ENCODE measurements around the gene KCNIP3. TPM values are rescaled to one million over a fixed set of nuclear protein-coding genes. Genes with fewer than 3 reads are reported as not detected.

The KCNIP3 gene
- total and polyA plus RNA-seq, 4 donors: 0.26 to 1.1 (median 0.62) TPM

DNA sequence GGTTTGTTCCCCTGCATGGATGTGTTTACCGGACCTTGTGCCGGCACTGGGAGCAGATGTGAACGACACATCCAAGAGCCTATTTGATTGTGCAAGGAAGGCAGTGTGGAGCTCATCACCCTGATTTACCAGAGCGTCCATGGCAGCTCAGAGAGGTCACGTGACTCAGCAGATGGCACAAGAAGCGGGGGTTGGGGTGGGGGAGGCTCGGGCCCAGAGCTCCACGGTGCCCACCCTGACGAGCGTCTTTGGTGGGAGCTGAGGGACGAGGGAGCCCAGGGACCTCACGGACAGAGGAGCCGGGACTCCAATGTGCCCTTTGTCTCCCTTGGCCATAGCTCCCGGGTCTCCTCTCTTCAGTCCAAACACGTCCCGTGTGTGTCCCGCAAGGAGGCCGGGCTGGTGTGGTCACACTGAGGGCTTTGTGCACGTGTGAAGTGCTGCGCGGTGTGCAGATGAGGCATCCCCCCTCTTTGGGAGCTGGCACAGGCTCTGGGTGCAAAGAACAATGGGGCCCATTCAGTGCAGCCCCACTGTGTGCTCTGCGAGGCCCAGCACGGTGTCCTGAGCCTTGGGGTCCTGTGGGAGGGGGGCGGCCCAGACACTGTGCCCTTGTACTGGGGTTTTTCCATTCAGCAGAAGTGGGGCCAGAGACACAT, 15.5 kb downstream of the KCNIP3 start (continued):
- TF ChIP-seq, protein P1, sequence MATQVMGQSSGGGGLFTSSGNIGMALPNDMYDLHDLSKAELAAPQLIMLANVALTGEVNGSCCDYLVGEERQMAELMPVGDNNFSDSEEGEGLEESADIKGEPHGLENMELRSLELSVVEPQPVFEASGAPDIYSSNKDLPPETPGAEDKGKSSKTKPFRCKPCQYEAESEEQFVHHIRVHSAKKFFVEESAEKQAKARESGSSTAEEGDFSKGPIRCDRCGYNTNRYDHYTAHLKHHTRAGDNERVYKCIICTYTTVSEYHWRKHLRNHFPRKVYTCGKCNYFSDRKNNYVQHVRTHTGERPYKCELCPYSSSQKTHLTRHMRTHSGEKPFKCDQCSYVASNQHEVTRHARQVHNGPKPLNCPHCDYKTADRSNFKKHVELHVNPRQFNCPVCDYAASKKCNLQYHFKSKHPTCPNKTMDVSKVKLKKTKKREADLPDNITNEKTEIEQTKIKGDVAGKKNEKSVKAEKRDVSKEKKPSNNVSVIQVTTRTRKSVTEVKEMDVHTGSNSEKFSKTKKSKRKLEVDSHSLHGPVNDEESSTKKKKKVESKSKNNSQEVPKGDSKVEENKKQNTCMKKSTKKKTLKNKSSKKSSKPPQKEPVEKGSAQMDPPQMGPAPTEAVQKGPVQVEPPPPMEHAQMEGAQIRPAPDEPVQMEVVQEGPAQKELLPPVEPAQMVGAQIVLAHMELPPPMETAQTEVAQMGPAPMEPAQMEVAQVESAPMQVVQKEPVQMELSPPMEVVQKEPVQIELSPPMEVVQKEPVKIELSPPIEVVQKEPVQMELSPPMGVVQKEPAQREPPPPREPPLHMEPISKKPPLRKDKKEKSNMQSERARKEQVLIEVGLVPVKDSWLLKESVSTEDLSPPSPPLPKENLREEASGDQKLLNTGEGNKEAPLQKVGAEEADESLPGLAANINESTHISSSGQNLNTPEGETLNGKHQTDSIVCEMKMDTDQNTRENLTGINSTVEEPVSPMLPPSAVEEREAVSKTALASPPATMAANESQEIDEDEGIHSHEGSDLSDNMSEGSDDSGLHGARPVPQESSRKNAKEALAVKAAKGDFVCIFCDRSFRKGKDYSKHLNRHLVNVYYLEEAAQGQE (IDR thresholded peaks at IDR 0.05): no peak
- TF ChIP-seq SP1 (IDR thresholded peaks at IDR 0.05) (no peak), YY1 (IDR thresholded peaks at IDR 0.05) (no peak)

DNA sequence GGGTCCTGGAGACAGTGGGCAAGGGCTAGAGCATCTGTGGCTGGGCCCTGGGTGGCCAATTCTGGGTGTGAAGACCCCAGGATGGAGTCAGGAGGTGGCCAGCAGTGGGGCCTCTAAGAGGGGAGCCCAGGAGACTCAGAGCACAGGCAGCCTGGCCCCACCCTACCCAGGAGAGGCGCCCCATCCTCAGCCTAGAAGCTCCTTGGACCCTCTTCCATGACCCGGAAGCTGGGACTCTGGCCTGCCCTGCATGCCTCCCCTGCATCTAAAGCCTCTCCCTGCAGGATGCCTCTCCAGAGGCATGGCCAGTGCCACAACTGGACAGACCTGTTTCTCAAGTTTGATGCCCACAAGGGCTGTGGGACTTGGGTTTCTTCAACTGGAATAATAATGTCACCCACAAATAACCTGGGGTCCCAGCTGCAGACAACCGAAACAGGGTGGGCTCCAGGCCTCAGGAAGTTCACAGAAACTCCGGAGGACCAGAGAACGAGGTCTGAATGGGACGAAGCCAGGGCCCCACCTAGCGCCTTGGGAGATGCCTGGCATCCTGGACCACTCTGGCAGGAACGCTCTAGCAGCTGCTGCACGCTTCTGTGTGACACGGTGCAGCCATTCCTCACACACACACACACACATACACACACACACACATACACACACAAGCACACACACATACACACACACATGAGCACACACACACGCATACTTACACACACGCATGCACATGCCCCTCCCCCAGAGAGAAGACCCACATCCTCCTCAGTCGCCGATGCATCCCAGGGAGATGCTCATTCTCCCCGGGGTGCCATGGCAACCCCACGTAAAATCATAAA, 16.4 kb downstream of the KCNIP3 start:
- no peak overlapping the region for H3K9ac ChIP-seq (ENCODE audit: low read depth in 1 of 2, low read length in 2 of 2)
- no peaks in the 10 kb centered on the region for H3K9me3 ChIP-seq (ENCODE audit: control insufficient read depth in 4 of 4, low read length in 3 of 4)
- no peak for TF ChIP-seq FOXA1 (IDR thresholded peaks at IDR 0.05)
- TF ChIP-seq, protein P2, sequence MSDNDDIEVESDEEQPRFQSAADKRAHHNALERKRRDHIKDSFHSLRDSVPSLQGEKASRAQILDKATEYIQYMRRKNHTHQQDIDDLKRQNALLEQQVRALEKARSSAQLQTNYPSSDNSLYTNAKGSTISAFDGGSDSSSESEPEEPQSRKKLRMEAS (IDR thresholded peaks at IDR 0.05): no peak
- no peak overlapping the region for H3K27ac ChIP-seq (ENCODE audit: low read depth in 1 of 2, low read length in 2 of 2)
- H3K36me3 ChIP-seq (ENCODE audit: control insufficient read depth in 4 of 4, insufficient read depth in 3 of 4, low read depth in 1 of 4, low read length in 3 of 4): no peaks in the 10 kb centered on the region
- no peaks in the 10 kb centered on the region for H3K4me1 ChIP-seq (ENCODE audit: control insufficient read depth in 4 of 4, insufficient read depth in 4 of 4, low read length in 3 of 4)
- H3K4me3 ChIP-seq (ENCODE audit: low read depth in 1 of 3, low read length in 3 of 3): no peak overlapping the region
- DNase-seq (ENCODE audit: low spot score): no peak
- no peaks in the 10 kb centered on the region for H3K27me3 ChIP-seq (ENCODE audit: control insufficient read depth in 4 of 4, insufficient read depth in 4 of 4, low read length in 3 of 4)
- 89% methylated on average over 16 of the region's 16 CpGs for WGBS

DNA sequence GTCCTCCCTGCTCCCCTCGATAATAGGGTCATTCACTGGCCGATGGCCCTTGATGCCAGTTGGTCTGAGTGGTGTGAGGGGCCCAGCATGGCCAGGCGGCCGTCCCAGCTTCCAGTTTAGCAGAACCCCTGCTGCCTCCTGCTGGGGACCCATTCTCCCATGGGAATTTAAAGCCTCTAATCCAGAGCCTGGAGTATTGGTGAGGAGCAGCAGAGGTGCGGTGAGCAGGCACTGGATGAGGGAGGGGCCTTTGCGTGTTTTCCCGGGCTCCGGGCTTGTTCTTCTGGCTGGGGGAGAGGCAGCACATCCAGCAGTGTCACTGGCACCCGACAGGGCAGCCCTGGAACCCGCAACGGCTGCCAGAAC, 17.4 kb downstream of the KCNIP3 start:
- no peak for DNase-seq (ENCODE audit: low spot score)
- Histone ChIP-seq H3K4me3 (ENCODE audit: low read depth in 1 of 3, low read length in 3 of 3) (no peak overlapping the region), H3K27ac (ENCODE audit: low read depth in 1 of 2, low read length in 2 of 2) (no peak overlapping the region), H3K36me3 (ENCODE audit: control insufficient read depth in 4 of 4, insufficient read depth in 3 of 4, low read depth in 1 of 4, low read length in 3 of 4) (no peaks in the 10 kb centered on the region), H3K27me3 (ENCODE audit: control insufficient read depth in 4 of 4, insufficient read depth in 4 of 4, low read length in 3 of 4) (no peaks in the 10 kb centered on the region), H3K4me1 (ENCODE audit: control insufficient read depth in 4 of 4, insufficient read depth in 4 of 4, low read length in 3 of 4) (no peaks in the 10 kb centered on the region), H3K9ac (ENCODE audit: low read depth in 1 of 2, low read length in 2 of 2) (no peak overlapping the region), H3K9me3 (ENCODE audit: control insufficient read depth in 4 of 4, low read length in 3 of 4) (no peaks in the 10 kb centered on the region)
- WGBS: 74% methylated on average over 11 of the region's 11 CpGs
- TF ChIP-seq TAF1 (conservative IDR thresholded peaks at IDR 0.05) (no peak), NR2F2 (IDR thresholded peaks at IDR 0.05) (no peak), RAD21 (IDR thresholded peaks at IDR 0.05) (no peak), JUND (IDR thresholded peaks at IDR 0.05) (no peak), YY1 (IDR thresholded peaks at IDR 0.05) (no peak), HNF4G (IDR thresholded peaks at IDR 0.05) (no peak)
- TF ChIP-seq, protein P3, sequence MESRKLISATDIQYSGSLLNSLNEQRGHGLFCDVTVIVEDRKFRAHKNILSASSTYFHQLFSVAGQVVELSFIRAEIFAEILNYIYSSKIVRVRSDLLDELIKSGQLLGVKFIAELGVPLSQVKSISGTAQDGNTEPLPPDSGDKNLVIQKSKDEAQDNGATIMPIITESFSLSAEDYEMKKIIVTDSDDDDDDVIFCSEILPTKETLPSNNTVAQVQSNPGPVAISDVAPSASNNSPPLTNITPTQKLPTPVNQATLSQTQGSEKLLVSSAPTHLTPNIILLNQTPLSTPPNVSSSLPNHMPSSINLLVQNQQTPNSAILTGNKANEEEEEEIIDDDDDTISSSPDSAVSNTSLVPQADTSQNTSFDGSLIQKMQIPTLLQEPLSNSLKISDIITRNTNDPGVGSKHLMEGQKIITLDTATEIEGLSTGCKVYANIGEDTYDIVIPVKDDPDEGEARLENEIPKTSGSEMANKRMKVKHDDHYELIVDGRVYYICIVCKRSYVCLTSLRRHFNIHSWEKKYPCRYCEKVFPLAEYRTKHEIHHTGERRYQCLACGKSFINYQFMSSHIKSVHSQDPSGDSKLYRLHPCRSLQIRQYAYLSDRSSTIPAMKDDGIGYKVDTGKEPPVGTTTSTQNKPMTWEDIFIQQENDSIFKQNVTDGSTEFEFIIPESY (IDR thresholded peaks at IDR 0.05): no peak

Data from liver (tissue), 9 donors.